Tibial artery (tissue), 4 donors: Measurements from ENCODE around the gene RPGR.

Source experiments
- DNase-seq, 2 donors: peaks; one replicate each; pipeline ENCODE4 v3.0.0-alpha.2; 2019
- H3K27ac ChIP-seq, 2 donors: fragments of 200-600 bp; sonication (generic) in 1 of 2; 1 replicate in 1 of 2; 2 replicates in 1 of 2; pipeline ENCODE4 v1.5.1; 2018 to 2019; ENCODE audit warnings: mild to moderate bottlenecking in 1 of 2
- H3K27me3 ChIP-seq, 2 donors: fragments of 200-600 bp; sonication (generic) in 1 of 2; one replicate each; pipeline versions ENCODE4 v1.5.1 to v1.6.0; 2016 to 2019
- H3K36me3 ChIP-seq, 3 donors: fragments of 200-600 bp; sonication (generic) in 2 of 3; one replicate each; pipeline ENCODE4 v1.5.1; 2016 to 2019; ENCODE audit warnings: mild to moderate bottlenecking in 2 of 3
- H3K4me1 ChIP-seq, 4 donors: fragments of 200-600 bp; sonication (generic) in 2 of 4; 1 replicate in 3 of 4; 2 replicates in 1 of 4; pipeline ENCODE4 v1.5.1; 2016 to 2019
- H3K4me3 ChIP-seq, 2 donors: fragments of 200-600 bp; sonication (generic) in 1 of 2; 1 replicate in 1 of 2; 2 replicates in 1 of 2; pipeline ENCODE4 v1.5.1; 2018 to 2019; ENCODE audit warnings: mild to moderate bottlenecking in 2 of 2
- H3K9me3 ChIP-seq, 3 donors: fragments of 200-600 bp; sonication (generic) in 1 of 3; one replicate each; pipeline ENCODE4 v1.5.1; 2016 to 2019
- intact Hi-C: fragments of 100-400 bp; cut with DNase I; formaldehyde crosslinking; loops from one replicate; pipeline ENCODE4 v1.15.0; 2023; ENCODE audit warnings: low total_unique reads
- TF ChIP-seq, protein P1 (sequence below), 2 experiments: fragments of 200-600 bp in 1 of 2; fragments of 450-650 bp in 1 of 2; IDR thresholded peaks; one replicate each; pipeline ENCODE4 v1.5.1; 2017 to 2019; ENCODE audit warnings: antibody characterized with exemption in 2 of 2, mild to moderate bottlenecking in 1 of 2, moderate library complexity in 1 of 2

The RPGR gene

DNA sequence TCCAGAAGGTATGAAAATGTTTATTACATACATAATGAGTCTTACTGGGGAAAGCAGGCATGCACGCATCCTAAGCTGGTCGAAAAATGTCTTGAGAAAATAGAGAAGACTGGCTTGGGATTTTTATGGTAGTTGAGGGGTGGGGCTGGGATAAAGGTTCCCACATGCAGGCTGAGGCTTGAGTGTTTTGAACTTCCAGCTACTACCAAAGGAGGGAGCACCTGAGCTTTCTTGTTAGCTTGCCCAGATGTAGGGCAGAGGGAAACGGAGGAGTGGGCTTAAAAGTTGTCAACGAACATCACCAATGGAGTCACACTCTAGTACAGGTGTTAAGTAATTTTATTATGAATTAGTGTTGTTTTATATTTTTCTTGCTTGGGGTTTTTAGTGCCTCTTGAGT lies 67.1 kb downstream of the RPGR start:
- no peaks in the 10 kb centered on the region for H3K27me3 ChIP-seq
- H3K4me1 ChIP-seq: peaks cover 0 to 12% (median 3%) of the 10 kb centered on the region in 4 donors
- intact Hi-C loops: no loop called here
- H3K27ac ChIP-seq: no peak overlapping the region
- no peaks in the 10 kb centered on the region for H3K9me3 ChIP-seq
- DNase-seq: no peak
- H3K4me3 ChIP-seq: no peak overlapping the region
- H3K36me3 ChIP-seq: no peaks in the 10 kb centered on the region
- TF ChIP-seq, protein P1, sequence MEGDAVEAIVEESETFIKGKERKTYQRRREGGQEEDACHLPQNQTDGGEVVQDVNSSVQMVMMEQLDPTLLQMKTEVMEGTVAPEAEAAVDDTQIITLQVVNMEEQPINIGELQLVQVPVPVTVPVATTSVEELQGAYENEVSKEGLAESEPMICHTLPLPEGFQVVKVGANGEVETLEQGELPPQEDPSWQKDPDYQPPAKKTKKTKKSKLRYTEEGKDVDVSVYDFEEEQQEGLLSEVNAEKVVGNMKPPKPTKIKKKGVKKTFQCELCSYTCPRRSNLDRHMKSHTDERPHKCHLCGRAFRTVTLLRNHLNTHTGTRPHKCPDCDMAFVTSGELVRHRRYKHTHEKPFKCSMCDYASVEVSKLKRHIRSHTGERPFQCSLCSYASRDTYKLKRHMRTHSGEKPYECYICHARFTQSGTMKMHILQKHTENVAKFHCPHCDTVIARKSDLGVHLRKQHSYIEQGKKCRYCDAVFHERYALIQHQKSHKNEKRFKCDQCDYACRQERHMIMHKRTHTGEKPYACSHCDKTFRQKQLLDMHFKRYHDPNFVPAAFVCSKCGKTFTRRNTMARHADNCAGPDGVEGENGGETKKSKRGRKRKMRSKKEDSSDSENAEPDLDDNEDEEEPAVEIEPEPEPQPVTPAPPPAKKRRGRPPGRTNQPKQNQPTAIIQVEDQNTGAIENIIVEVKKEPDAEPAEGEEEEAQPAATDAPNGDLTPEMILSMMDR (IDR thresholded peaks at IDR 0.05): no peak

DNA sequence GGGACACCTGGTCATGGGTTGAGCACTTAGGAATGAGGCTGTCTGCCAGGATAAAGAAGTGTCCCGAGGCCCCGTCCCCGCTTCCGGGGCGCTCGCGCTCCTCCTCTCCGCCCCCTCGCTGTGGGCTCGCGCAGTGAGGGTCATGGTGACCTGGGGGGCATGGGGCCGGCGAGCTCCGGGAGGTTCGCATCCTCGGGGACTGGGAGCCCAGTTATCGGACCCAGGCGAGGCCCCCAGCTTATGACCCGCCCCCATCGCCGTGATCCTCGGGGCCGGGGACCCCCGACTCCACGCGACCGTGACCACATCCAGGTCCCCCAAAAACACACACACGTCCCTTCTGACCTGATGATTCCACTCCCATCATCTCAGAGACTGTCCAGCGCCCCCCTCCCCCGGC lies 71.3 kb downstream of the RPGR start:
- intact Hi-C loops: no loop called here

DNA sequence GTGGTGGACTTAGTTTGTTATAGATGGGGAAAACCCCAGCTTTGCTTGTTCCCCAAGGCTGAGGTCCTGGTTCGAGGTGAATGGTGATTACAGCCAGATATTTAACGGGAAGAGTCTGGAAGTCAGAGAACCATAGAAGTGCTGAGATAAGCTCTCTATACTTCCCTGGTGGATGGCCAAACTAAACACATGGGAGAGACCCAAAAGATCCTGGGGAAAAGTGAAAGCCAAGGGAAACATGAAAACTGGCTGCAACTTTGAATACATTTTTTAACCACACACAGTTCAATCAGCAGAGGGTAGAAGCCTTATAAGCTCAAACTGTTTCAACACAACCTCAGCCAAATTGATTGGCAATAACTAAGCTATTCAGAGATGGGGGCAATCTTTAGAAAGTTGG lies 77.3 kb downstream of the RPGR start:
- Histone ChIP-seq H3K27me3 (no peaks in the 10 kb centered on the region), H3K4me1 (no peaks in the 10 kb centered on the region), H3K36me3 (no peaks in the 10 kb centered on the region), H3K27ac (no peak overlapping the region), H3K4me3 (no peak overlapping the region), H3K9me3 (no peaks in the 10 kb centered on the region)
- TF ChIP-seq, protein P1 (IDR thresholded peaks at IDR 0.05): no peak
- intact Hi-C loops: no loop called here
- DNase-seq: no peak

More for the DNA sequence above, 71.3 kb downstream of the RPGR start:
- Histone ChIP-seq H3K36me3 (no peaks in the 10 kb centered on the region), H3K4me3 (no peak overlapping the region), H3K27ac (no peak overlapping the region), H3K27me3 (no peaks in the 10 kb centered on the region), H3K4me1 (no peaks in the 10 kb centered on the region), H3K9me3 (no peaks in the 10 kb centered on the region)
- DNase-seq: no peak
- TF ChIP-seq, protein P1 (IDR thresholded peaks at IDR 0.05): no peak

DNA sequence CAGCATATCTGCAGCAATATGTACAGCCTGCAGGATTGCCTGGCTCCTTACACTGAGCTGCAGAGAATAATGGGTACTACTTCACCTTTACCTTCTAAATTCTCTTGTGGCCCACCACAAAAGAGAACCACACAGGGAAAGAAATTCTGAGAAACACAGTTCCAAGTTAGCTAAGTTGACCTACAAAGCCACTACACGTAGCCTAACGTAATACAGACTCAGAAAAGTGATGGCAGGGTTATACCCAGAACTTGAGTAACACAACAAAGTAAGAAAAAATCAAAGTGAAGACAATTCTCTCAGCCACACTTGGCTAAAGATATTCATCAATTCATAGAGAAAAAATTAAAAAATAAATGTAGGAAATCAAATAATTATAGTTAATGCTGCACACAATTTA lies 80.3 kb downstream of the RPGR start:
- Histone ChIP-seq H3K4me1 (no peaks in the 10 kb centered on the region), H3K27me3 (no peaks in the 10 kb centered on the region), H3K4me3 (no peak overlapping the region), H3K36me3 (no peaks in the 10 kb centered on the region), H3K9me3 (no peaks in the 10 kb centered on the region), H3K27ac (no peak overlapping the region)
- no peak for DNase-seq
- TF ChIP-seq, protein P1 (IDR thresholded peaks at IDR 0.05): no peak
- intact Hi-C loops: no loop called here

DNA sequence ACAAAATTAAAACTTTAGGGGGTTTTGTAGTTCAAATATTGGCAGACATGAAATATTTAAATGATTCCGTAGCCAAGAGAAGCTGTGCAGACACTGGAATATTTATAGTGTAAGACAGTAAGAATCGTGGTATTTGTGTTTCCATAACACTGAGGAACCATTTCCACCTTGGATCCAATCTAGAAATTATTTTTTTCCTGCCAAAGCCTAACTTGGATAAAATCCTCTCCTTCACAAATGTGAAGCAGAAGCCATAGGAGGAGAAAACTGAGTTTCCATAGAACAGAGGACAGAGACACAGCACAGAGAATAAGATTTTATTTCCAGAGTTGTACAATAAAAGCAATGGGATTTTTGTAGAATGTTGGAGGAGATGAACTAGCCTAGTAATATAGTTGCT lies 86.8 kb downstream of the RPGR start:
- no peaks in the 10 kb centered on the region for H3K9me3 ChIP-seq
- no peaks in the 10 kb centered on the region for H3K36me3 ChIP-seq
- TF ChIP-seq, protein P1 (IDR thresholded peaks at IDR 0.05): no peak
- H3K27ac ChIP-seq: no peak overlapping the region
- H3K4me1 ChIP-seq: no peaks in the 10 kb centered on the region
- H3K4me3 ChIP-seq: no peak overlapping the region
- no peaks in the 10 kb centered on the region for H3K27me3 ChIP-seq
- intact Hi-C loops: no loop called here
- DNase-seq: no peak
